ENCODE measurements around the gene ZNF561.

DNA sequence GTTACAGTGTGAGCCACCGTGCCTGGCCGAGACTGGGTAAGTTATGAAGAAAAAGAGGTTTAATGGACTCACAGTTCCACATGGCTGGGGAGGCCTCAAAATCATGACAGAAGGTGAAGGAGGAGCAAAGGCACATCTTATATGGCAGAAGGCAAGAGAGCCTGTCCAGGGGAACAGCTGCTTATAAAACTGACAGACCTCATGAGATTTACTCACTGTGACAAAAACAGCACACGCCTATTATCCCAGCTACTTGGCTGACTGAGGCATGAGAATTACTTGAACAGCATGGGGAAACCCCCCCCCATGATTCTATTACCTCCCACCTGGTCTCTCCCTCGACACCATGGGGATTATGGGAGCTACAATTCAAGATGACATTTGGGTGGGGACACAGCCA is 23.4 kb upstream of the ZNF561 start:
- TF ChIP-seq, protein P1, sequence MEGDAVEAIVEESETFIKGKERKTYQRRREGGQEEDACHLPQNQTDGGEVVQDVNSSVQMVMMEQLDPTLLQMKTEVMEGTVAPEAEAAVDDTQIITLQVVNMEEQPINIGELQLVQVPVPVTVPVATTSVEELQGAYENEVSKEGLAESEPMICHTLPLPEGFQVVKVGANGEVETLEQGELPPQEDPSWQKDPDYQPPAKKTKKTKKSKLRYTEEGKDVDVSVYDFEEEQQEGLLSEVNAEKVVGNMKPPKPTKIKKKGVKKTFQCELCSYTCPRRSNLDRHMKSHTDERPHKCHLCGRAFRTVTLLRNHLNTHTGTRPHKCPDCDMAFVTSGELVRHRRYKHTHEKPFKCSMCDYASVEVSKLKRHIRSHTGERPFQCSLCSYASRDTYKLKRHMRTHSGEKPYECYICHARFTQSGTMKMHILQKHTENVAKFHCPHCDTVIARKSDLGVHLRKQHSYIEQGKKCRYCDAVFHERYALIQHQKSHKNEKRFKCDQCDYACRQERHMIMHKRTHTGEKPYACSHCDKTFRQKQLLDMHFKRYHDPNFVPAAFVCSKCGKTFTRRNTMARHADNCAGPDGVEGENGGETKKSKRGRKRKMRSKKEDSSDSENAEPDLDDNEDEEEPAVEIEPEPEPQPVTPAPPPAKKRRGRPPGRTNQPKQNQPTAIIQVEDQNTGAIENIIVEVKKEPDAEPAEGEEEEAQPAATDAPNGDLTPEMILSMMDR (IDR thresholded peaks at IDR 0.05), result no peak
- no peak for TF ChIP-seq POLR2A (IDR thresholded peaks at IDR 0.05)

Measured in tibial nerve (tissue), 3 donors.